ENCODE measurements around the gene ZFHX3. TPM values are rescaled to one million over a fixed set of nuclear protein-coding genes. Genes with fewer than 3 reads are reported as not detected.

The ZFHX3 gene
- total RNA-seq, 2 donors from 2014 or later, result 0.79 to 2.2 TPM

DNA sequence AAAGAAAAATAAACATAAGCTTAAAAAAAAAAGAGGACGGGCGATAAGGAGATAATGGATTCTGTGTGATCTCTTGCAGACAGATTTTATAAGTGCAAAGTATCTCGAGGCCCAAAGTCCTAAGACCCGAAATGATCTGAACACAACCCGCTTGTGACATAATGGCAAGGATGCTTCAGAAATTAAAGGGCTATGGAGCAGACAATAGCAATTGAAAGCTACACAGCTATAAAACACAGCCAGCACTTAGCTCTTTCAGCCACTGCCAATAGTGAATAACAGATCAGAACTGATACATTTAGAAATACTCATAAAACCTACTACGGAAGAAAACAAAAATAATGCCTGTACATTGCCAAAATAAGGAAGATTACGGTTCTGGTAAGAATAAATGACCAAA, 117.5 kb downstream of the ZFHX3 start:
- TF ChIP-seq, protein P1, sequence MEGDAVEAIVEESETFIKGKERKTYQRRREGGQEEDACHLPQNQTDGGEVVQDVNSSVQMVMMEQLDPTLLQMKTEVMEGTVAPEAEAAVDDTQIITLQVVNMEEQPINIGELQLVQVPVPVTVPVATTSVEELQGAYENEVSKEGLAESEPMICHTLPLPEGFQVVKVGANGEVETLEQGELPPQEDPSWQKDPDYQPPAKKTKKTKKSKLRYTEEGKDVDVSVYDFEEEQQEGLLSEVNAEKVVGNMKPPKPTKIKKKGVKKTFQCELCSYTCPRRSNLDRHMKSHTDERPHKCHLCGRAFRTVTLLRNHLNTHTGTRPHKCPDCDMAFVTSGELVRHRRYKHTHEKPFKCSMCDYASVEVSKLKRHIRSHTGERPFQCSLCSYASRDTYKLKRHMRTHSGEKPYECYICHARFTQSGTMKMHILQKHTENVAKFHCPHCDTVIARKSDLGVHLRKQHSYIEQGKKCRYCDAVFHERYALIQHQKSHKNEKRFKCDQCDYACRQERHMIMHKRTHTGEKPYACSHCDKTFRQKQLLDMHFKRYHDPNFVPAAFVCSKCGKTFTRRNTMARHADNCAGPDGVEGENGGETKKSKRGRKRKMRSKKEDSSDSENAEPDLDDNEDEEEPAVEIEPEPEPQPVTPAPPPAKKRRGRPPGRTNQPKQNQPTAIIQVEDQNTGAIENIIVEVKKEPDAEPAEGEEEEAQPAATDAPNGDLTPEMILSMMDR (conservative IDR thresholded peaks at IDR 0.05), result no peak
- Mint-ChIP-seq H3K36me3 (ENCODE audit: low read depth) (no peaks in the 10 kb centered on the region), H3K27me3 (ENCODE audit: insufficient read depth) (no peaks in the 10 kb centered on the region), H3K4me3 (no peak overlapping the region), H3K9me3 (no peaks in the 10 kb centered on the region), H3K4me1 (peaks cover 13% of the 10 kb centered on the region), H3K27ac (no peak overlapping the region)
- no peak for DNase-seq
- H3K4me3 ChIP-seq (ENCODE audit: low read length), result no peak overlapping the region
- H3K36me3 ChIP-seq (ENCODE audit: control insufficient read depth, insufficient read depth, low read length), result no peaks in the 10 kb centered on the region
- 94 to 96% methylated on average over 7 of the region's 7 CpGs for WGBS, 2 experiments (ENCODE audit: insufficient coverage in 1 of 2, insufficient read length in 1 of 2)
- no peak overlapping the region for H3K9ac ChIP-seq (ENCODE audit: extremely low read depth, low read length, poor library complexity, severe bottlenecking)
- H3K4me1 ChIP-seq (ENCODE audit: control insufficient read depth, insufficient read depth, low read length), result peaks cover 11% of the 10 kb centered on the region
- no peaks in the 10 kb centered on the region for H3K27me3 ChIP-seq (ENCODE audit: control insufficient read depth, insufficient read depth, low read length, poor library complexity, severe bottlenecking)
- H3K27ac ChIP-seq (ENCODE audit: low read depth, low read length), result no peak overlapping the region
- no peaks in the 10 kb centered on the region for H3K9me3 ChIP-seq (ENCODE audit: control insufficient read depth, low read length)

DNA sequence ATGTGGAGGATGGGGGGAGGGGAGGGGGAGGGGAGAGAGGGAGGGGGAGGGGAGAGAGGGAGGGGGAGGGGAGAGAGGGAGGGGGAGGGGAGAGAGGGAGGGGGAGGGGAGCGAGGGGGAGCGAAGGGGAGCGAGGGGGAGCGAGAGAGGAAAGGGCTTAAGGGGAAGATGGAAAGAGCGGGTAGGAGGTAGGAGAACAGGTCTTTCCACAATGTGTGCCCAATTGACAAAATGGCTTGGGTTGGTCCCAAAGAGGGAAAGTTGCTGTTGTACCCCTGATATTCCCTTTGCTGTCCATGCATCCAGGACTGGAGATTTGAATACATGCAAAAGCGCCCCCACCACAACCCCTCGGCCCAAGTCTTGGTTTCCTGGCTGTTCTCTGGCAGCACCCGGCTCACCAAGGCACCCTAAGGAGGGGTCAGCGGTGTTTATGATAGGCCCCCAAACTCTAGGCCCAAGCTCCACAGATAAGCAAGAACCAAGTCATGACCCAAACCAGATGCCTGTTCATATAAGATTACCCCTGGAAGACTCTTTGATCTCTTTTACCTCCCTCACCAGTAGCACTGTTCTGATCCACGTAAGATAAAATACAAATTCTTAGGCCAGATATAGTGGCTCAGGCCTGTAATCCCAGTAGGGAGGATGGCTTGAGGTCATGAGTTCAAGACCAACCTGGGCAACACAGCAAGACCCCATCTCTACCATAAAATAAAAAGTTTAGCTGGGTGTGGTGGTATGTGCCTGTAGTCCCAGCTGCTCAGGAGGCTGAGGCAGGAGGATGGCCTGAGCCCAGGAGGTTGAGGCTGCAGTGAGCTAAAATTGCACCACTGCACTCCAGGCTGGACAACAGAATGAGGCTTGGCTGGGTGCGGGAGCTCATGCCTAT, 119.6 kb downstream of the ZFHX3 start:
- Histone ChIP-seq H3K27ac (ENCODE audit: low read depth, low read length) (no peak overlapping the region), H3K36me3 (ENCODE audit: control insufficient read depth, insufficient read depth, low read length) (no peaks in the 10 kb centered on the region), H3K4me3 (ENCODE audit: low read length) (no peak overlapping the region), H3K4me1 (ENCODE audit: control insufficient read depth, insufficient read depth, low read length) (peaks cover 11% of the 10 kb centered on the region), H3K9ac (ENCODE audit: extremely low read depth, low read length, poor library complexity, severe bottlenecking) (no peak overlapping the region), H3K27me3 (ENCODE audit: control insufficient read depth, insufficient read depth, low read length, poor library complexity, severe bottlenecking) (no peaks in the 10 kb centered on the region), H3K9me3 (ENCODE audit: control insufficient read depth, low read length) (no peaks in the 10 kb centered on the region)
- TF ChIP-seq, protein P1 (conservative IDR thresholded peaks at IDR 0.05), result no peak
- Mint-ChIP-seq H3K36me3 (ENCODE audit: low read depth) (no peaks in the 10 kb centered on the region), H3K4me3 (no peak overlapping the region), H3K27me3 (ENCODE audit: insufficient read depth) (no peaks in the 10 kb centered on the region), H3K4me1 (peaks cover 13% of the 10 kb centered on the region), H3K9me3 (no peaks in the 10 kb centered on the region), H3K27ac (no peak overlapping the region)
- WGBS, 2 experiments (ENCODE audit: insufficient coverage in 1 of 2, insufficient read length in 1 of 2), result 91 to 95% methylated on average over 4 to 8 of the region's 11 CpGs
- no peak for DNase-seq

DNA sequence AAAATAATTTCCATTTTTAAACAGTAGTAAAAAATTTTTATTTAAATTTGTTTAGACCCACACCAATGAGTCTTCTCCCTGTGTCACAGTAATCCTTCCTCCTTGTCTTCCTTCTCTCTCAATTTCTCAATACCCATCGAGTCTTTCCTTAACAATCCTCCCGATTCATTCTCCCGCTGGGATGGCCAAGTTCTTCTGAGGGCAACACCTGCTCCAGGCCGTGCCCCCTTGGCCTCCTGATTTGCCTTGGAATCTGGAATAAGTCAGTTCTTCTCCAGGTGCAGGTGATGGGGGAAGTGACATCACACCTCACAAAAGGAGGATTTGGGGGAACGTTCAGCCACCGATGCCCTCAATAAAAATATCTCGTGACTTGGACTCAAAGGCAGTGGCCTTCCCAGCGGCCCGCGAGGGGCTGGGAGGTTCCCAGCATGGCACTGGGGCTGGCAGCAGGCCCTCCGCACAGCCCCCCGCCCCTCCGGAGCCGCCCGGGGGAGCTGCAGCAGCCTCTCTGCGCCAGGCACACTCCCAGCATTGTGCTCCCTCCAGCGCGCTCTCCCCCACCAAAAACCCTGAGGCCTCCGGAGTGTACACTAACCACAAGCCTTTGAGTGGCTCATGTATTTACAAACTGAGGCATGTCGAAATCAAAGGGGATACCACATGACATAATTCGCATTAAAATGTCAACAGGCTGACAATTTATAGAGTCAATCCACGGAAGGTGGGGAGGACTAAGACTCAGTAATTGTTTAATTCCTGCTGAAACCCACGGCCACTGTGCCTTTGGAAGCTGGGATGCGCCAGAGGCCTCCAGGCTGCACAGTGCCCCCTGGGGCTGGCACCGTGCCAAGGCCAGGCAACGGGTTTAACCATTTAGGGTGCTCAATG, 120.5 kb downstream of the ZFHX3 start:
- H3K4me1 ChIP-seq (ENCODE audit: control insufficient read depth, insufficient read depth, low read length), result peaks cover 11% of the 10 kb centered on the region
- Mint-ChIP-seq H3K27ac (no peak overlapping the region), H3K4me3 (no peak overlapping the region), H3K9me3 (no peaks in the 10 kb centered on the region), H3K4me1 (peaks cover 13% of the 10 kb centered on the region), H3K36me3 (ENCODE audit: low read depth) (no peaks in the 10 kb centered on the region), H3K27me3 (ENCODE audit: insufficient read depth) (no peaks in the 10 kb centered on the region)
- no peak overlapping the region for H3K27ac ChIP-seq (ENCODE audit: low read depth, low read length)
- H3K9me3 ChIP-seq (ENCODE audit: control insufficient read depth, low read length), result no peaks in the 10 kb centered on the region
- no peak overlapping the region for H3K9ac ChIP-seq (ENCODE audit: extremely low read depth, low read length, poor library complexity, severe bottlenecking)
- no peak for DNase-seq
- H3K36me3 ChIP-seq (ENCODE audit: control insufficient read depth, insufficient read depth, low read length), result no peaks in the 10 kb centered on the region
- H3K27me3 ChIP-seq (ENCODE audit: control insufficient read depth, insufficient read depth, low read length, poor library complexity, severe bottlenecking), result no peaks in the 10 kb centered on the region
- 89 to 94% methylated on average over 7 to 24 of the region's 26 CpGs for WGBS, 2 experiments (ENCODE audit: insufficient coverage in 1 of 2, insufficient read length in 1 of 2)
- TF ChIP-seq, protein P1 (conservative IDR thresholded peaks at IDR 0.05), result no peak
- no peak overlapping the region for H3K4me3 ChIP-seq (ENCODE audit: low read length)
